LHCN-M2 (cell line): Measurements from ENCODE around the gene AKR1C2. TPM values are rescaled to one million over a fixed set of nuclear protein-coding genes. Genes with fewer than 3 reads are reported as not detected.
"Not testable (repeated sequence)": the region's sequence is repeated elsewhere in the genome, so short reads cannot be mapped to it uniquely, and the experiment has no call there.

Experiments used
- DNase-seq: peaks from one replicate; pipeline ENCODE4 v3.0.0-alpha.2; 2012; ENCODE audit warnings: low read depth
- total RNA-seq: library from RNA; depleted of rRNA; stranded (reverse); fragments of >200 nt; gene quantifications from 2 replicates; pipeline ENCODE4 v1.2.3, GENCODE V29; 2014

Gene AKR1C2
- total RNA-seq, 1 experiment from 2014 or later, result 10.0 TPM

- DNase-seq, result peak; percentile 67
Observed at GRCh38 chr10:5025461-5025881, 21.8 kb upstream of the AKR1C2 start.

- no peak for DNase-seq
Observed at GRCh38 chr10:5023177-5023805, 19.6 kb upstream of the AKR1C2 start.

- DNase-seq, result not testable (repeated sequence)
Observed at GRCh38 chr10:5021624-5022290, 18.1 kb upstream of the AKR1C2 start.

GRCh38 chr10:5019770-5020612, 16.3 kb upstream of the AKR1C2 start:
- DNase-seq, result not testable (repeated sequence)

GRCh38 chr10:5018671-5019277, 15.1 kb upstream of the AKR1C2 start:
- peak; percentile 69 for DNase-seq

GRCh38 chr10:5018134-5018533, 14.5 kb upstream of the AKR1C2 start:
- DNase-seq, result peak; percentile 15

GRCh38 chr10:5014936-5015335, 11.3 kb upstream of the AKR1C2 start:
- peak; percentile 42 for DNase-seq

- not testable (repeated sequence) for DNase-seq
Observed at GRCh38 chr10:5014200-5014910, 10.7 kb upstream of the AKR1C2 start.

- DNase-seq, result no peak
Observed at GRCh38 chr10:5013385-5013784, 9.7 kb upstream of the AKR1C2 start.

- DNase-seq, result no peak
Observed at GRCh38 chr10:5012595-5012994, 8.9 kb upstream of the AKR1C2 start.

- not testable (repeated sequence) for DNase-seq
Observed at GRCh38 chr10:5011392-5011791, 7.7 kb upstream of the AKR1C2 start.

- DNase-seq, result not testable (repeated sequence)
Observed at GRCh38 chr10:5010043-5010442, 6.4 kb upstream of the AKR1C2 start.

- not testable (repeated sequence) for DNase-seq
Observed at GRCh38 chr10:5008857-5009548, 5.3 kb upstream of the AKR1C2 start.

- DNase-seq, result not testable (repeated sequence)
Observed at GRCh38 chr10:5004501-5004900, 844 bp upstream of the AKR1C2 start.

GRCh38 chr10:5004030-5004385, 351 bp upstream of the AKR1C2 start:
- not testable (repeated sequence) for DNase-seq

- DNase-seq, result no peak
Observed at GRCh38 chr10:5002013-5002727, 1.5 kb downstream of the AKR1C2 start.

GRCh38 chr10:4998671-4999070, 5.0 kb downstream of the AKR1C2 start:
- no peak for DNase-seq

GRCh38 chr10:4994260-4994659, 9.4 kb downstream of the AKR1C2 start:
- DNase-seq, result not testable (repeated sequence)

- DNase-seq, result not testable (repeated sequence)
Observed at GRCh38 chr10:4992564-4992963, 11.1 kb downstream of the AKR1C2 start.

- not testable (repeated sequence) for DNase-seq
Observed at GRCh38 chr10:4991463-4991862, 12.2 kb downstream of the AKR1C2 start.
